Lower leg skin (tissue), 4 donors: Measurements from ENCODE around the gene MEIKIN. TPM values are rescaled to one million over a fixed set of nuclear protein-coding genes. Genes with fewer than 3 reads are reported as not detected.
"Not testable (repeated sequence)": the region's sequence is repeated elsewhere in the genome, so short reads cannot be mapped to it uniquely, and the experiment has no call there.

Source experiments
- DNase-seq, 2 donors: peaks; one replicate each; pipeline ENCODE4 v3.0.0-alpha.2; 2019; ENCODE audit warnings: low spot score in 2 of 2
- H3K4me3 ChIP-seq: fragments of 200-600 bp; sonication (generic); 2 replicates; pipeline ENCODE4 v1.5.1; 2017; ENCODE audit warnings: mild to moderate bottlenecking, low read depth; ENCODE audit not compliant: poor library complexity, severe bottlenecking
- POLR2A ChIP-seq, 2 donors: fragments of 450-650 bp; IDR thresholded peaks; one replicate each; pipeline ENCODE4 v1.6.1; 2016 to 2017; ENCODE audit warnings: antibody characterized with exemption in 2 of 2, mild to moderate bottlenecking in 1 of 2, moderate library complexity in 1 of 2
- WGBS, 2 donors: methylation state at CpG; one replicate each; pipeline ENCODE4 v1.1.5; 2018; 5-methylcytosine and 5-hydroxymethylcytosine counted together
- intact Hi-C: fragments of 100-400 bp; cut with DNase I; formaldehyde crosslinking; loops from one replicate; pipeline ENCODE4 v1.15.0; 2023; ENCODE audit warnings: low total_unique reads
- total RNA-seq, 4 donors: library from RNA; depleted of rRNA; stranded (reverse); fragments of >200 nt; gene quantifications; one replicate each; pipeline ENCODE4 v1.1.0, GENCODE V29; 2016
- TF ChIP-seq, protein P1 (sequence below), 3 donors: fragments of 450-650 bp; IDR thresholded peaks; one replicate each; pipeline ENCODE4 v1.5.1; 2016; ENCODE audit warnings: antibody characterized with exemption in 3 of 3, mild to moderate bottlenecking in 3 of 3, moderate library complexity in 2 of 3

MEIKIN gene
- total RNA-seq, 4 donors from 2014 or later: not detected

DNA sequence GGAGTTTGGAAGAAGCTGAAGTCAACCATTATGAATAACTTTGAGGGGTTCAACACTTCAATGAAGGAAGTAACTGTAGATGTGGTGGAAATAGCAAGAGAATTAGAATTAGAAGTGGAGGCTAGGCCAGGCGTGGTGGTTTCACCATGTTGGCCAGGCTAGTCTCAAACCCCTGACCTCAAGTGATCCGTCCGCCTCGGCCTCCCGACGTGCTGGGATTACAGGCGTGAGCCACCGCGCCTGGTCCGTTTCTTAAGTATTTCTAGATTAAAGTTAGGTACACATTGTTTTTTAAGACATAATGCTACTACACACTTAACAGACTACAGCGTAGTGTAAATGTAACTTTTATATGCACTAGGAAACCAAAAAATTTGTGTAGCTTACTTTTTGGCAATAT, 162.7 kb downstream of the MEIKIN start:
- WGBS, 2 donors: 97 to 98% methylated on average over 11 of the region's 11 CpGs
- DNase-seq: no peak
- H3K4me3 ChIP-seq: no peak overlapping the region
- intact Hi-C loops: no loop called here
- TF ChIP-seq, protein P1, sequence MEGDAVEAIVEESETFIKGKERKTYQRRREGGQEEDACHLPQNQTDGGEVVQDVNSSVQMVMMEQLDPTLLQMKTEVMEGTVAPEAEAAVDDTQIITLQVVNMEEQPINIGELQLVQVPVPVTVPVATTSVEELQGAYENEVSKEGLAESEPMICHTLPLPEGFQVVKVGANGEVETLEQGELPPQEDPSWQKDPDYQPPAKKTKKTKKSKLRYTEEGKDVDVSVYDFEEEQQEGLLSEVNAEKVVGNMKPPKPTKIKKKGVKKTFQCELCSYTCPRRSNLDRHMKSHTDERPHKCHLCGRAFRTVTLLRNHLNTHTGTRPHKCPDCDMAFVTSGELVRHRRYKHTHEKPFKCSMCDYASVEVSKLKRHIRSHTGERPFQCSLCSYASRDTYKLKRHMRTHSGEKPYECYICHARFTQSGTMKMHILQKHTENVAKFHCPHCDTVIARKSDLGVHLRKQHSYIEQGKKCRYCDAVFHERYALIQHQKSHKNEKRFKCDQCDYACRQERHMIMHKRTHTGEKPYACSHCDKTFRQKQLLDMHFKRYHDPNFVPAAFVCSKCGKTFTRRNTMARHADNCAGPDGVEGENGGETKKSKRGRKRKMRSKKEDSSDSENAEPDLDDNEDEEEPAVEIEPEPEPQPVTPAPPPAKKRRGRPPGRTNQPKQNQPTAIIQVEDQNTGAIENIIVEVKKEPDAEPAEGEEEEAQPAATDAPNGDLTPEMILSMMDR (IDR thresholded peaks at IDR 0.05): no peak
- TF ChIP-seq POLR2A (IDR thresholded peaks at IDR 0.05): no peak

DNA sequence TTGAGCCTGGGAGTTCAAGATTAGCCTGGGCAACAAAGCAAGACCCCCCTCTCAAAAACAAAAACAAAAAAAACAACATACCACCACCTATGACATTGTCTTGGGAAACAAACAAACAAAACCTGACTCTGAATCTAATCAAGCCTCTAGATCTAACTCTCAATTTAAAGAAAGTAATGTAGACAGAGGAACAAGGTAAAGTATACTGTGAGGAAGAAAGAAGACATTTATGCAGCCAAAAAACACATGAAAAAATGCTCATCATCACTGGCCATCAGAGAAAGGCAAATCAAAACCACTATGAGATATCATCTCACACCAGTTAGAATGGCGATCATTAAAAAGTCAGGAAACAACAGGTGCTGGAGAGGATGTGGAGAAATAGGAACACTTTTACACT, 167.3 kb downstream of the MEIKIN start:
- H3K4me3 ChIP-seq, intact Hi-C loops, DNase-seq: not testable (repeated sequence)
- 93% methylated on average over 1 of the region's 1 CpG; no CpG with 5 or more reads in 1 of the 2 donors for WGBS, 2 donors

DNA sequence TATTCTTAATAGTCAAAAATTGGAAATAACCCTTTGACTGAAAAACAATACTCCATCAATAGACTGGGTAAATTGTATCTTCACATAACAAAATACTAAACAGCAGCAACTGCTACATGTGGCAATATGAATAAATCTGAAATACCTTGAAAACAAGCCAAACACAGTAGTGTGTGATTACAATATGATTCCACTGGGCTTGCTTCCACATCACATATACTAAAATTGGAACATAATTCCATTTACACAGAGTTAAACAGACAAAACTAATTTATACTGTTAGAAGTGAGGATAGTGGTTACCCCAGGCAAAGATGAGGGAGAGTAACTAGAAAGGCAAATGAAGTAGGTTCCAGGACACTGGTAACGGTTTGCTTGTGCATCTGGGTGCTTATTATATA, 169.0 kb downstream of the MEIKIN start:
- H3K4me3 ChIP-seq: no peak overlapping the region
- intact Hi-C loops: no loop called here
- DNase-seq: no peak
- TF ChIP-seq, protein P1 (IDR thresholded peaks at IDR 0.05): no peak
- TF ChIP-seq POLR2A (IDR thresholded peaks at IDR 0.05): no peak
- 66 to 67% methylated on average over 1 of the region's 1 CpG for WGBS, 2 donors

DNA sequence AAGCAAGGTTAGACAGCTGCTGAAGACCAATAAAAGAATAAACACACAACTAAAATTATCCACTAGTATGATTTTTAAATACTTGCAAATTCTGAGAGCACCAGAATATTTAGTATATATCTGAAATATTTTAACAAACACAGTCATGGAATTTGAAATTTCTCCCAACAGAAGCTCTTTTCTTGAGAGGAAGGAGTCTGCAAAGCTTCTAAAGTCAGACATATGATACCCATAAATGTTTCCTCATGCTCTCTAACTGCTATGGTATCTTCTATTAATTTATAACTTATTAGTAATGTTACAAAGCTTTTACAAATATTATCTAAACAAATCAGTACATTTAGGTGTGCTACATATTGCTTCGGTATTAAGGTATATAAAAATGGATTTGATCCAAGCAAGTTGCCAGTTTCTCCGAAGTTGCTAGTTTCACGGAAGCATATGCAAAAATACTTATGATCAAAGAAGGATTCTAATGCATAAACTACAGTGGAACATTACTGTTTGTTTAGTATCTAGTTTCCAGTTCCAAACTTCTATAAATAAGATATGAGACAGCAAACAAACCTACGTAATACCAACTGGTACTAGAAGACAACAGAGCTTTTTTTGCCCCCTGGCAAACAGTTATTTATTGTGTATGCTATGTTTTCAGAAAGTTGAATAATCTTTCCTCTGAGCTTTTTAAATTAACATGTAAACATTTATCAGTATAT, 170.7 kb downstream of the MEIKIN start:
- 53 to 58% methylated on average over 4 of the region's 4 CpGs for WGBS, 2 donors
- intact Hi-C loops: no loop called here
- DNase-seq: no peak
- no peak for TF ChIP-seq POLR2A (IDR thresholded peaks at IDR 0.05)
- TF ChIP-seq, protein P1 (IDR thresholded peaks at IDR 0.05): no peak
- no peak overlapping the region for H3K4me3 ChIP-seq

DNA sequence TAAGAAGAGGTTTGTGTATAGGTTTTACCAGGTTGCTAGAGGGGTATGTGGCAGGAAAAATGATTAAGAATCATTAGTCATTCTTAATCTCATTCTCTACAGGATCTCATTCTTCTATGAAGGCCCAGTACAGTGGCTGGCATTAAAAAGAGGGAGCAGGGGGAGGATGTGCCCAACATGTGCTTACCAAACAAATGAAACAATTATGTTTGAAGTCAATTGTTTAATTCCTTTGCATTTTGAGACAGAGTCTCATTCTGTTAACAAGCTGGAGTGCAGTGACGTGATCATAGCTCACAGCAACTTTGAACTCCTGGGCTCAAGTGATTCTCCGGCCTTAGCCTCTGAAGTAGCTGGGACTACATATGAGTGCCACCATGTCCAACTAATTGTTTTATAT, 171.7 kb downstream of the MEIKIN start:
- TF ChIP-seq, protein P1 (IDR thresholded peaks at IDR 0.05): no peak
- no peak for TF ChIP-seq POLR2A (IDR thresholded peaks at IDR 0.05)
- intact Hi-C loops: no loop called here
- WGBS, 2 donors: 90 to 95% methylated on average over 2 of the region's 2 CpGs
- no peak overlapping the region for H3K4me3 ChIP-seq
- DNase-seq: no peak

DNA sequence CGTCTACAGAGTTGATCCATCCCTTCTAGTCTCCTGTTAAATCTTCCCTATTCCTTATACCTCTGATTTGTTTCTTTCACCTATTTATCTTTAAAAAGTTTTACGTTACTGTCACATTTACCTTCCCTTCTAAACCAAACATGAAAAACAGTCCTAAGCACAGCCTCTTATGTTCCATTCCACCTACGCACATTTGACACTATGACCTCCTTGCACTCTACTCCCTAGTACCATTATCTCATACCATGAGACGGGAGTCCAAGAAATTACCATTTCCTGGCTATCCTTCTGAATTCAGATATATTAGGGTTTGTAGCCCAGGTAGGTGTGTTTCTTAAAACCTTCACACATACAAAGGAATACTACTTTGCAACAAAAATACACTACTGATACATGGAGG, 173.8 kb downstream of the MEIKIN start:
- intact Hi-C loops: no loop called here
- TF ChIP-seq, protein P1 (IDR thresholded peaks at IDR 0.05): no peak
- no peak for TF ChIP-seq POLR2A (IDR thresholded peaks at IDR 0.05)
- 87 to 92% methylated on average over 4 of the region's 4 CpGs for WGBS, 2 donors
- H3K4me3 ChIP-seq: no peak overlapping the region
- no peak for DNase-seq
